SU-DHL-6 (cell line): ENCODE data around the gene PACS1.

ENCODE experiments used
- EZH2phosphoT487 ChIP-seq: fragments of 200-600 bp; sonication (generic), shearing (Covaris generic); conservative IDR thresholded peaks from 2 replicates; pipeline ENCODE4 v1.6.1; 2018; ENCODE audit warnings: mild to moderate bottlenecking, antibody characterized with exemption, low read length, moderate library complexity, mixed read lengths
- TF ChIP-seq, protein P1 (sequence below): fragments of 200-600 bp; sonication (generic); IDR thresholded peaks from one replicate; pipeline ENCODE4 v1.5.1; 2017; ENCODE audit warnings: antibody characterized with exemption, mild to moderate bottlenecking, low read length, moderate library complexity; ENCODE audit not compliant: insufficient read depth, poor library complexity, severe bottlenecking

DNA sequence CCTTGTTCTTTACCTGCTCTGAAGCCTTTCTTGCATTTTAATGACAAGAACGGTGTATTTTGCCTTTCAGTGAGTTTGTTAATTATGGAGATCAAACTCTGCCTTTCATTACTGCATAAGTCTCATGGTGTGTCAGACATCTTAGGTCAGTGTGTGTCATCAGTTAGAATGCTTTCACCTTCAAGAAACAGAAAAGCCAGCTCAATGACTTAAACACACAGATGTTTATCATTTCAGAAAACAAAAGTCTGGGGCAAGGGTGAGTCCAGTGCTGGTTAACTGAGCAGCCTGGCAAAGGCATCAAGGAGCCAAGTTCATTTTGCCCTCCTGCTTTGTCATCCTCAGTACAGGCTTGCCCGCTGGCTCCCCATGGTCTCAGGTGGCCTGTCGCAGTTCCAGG, 54.5 kb downstream of the PACS1 start:
- TF ChIP-seq, protein P1, sequence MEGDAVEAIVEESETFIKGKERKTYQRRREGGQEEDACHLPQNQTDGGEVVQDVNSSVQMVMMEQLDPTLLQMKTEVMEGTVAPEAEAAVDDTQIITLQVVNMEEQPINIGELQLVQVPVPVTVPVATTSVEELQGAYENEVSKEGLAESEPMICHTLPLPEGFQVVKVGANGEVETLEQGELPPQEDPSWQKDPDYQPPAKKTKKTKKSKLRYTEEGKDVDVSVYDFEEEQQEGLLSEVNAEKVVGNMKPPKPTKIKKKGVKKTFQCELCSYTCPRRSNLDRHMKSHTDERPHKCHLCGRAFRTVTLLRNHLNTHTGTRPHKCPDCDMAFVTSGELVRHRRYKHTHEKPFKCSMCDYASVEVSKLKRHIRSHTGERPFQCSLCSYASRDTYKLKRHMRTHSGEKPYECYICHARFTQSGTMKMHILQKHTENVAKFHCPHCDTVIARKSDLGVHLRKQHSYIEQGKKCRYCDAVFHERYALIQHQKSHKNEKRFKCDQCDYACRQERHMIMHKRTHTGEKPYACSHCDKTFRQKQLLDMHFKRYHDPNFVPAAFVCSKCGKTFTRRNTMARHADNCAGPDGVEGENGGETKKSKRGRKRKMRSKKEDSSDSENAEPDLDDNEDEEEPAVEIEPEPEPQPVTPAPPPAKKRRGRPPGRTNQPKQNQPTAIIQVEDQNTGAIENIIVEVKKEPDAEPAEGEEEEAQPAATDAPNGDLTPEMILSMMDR: no peak
- TF ChIP-seq EZH2phosphoT487: no peak
